Fibroblast of the conjunctiva (primary cell): ENCODE measurements around the gene DDX41.

Experiments
- DNase-seq: peaks from one replicate; pipeline ENCODE4 v3.0.0-alpha.2; 2010; ENCODE audit warnings: low read depth

DDX41 gene

DNA sequence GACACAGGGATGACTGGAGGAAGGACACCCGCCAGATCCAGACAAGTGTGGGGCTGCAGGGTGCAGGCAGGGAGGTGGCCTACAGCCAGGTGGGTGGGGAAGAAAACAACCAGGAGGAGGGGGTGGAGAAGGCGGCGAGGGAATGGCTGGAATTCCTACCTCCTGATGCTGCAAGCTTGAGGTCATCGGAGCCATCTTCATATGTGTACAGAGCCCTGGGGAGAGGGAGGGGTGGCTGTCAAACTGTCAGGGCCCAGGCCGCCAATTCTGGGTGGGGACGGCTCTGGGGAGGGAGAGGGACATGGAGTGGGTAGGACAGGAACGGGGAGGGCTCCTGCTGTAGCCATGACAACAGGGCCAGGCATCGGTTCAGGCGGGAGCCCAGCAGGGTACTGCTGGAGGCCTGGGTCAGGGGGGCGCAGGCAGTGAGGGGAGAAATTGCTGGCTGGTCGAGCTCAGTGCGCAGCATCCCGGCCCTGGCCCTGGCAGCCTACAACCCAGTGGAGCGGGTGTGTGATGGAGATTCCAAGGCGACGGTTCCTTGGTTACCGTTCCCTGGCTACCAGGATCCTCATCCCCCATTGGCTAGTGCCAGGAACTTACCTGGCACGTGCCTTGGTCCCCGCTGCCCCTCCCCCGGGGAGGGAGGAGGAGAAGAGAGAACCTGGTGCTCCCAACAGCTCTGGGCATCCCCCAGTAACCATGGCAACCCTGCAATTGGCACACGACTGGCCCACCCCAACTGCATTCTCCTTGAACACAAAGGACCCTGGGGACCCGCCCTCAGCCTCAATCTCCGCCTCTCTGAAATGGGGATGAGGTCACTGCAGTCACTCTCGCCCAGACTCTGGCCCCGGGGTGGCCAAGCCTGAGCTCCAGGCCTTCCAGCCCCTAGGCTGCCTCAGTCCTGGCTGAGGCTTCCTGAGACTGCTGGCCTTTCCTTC lies 47.8 kb downstream of the DDX41 start:
- DNase-seq, result no peak

GRCh38 chr5:177468329-177468684 lies 48.5 kb downstream of the DDX41 start:
- DNase-seq, result no peak

DNA sequence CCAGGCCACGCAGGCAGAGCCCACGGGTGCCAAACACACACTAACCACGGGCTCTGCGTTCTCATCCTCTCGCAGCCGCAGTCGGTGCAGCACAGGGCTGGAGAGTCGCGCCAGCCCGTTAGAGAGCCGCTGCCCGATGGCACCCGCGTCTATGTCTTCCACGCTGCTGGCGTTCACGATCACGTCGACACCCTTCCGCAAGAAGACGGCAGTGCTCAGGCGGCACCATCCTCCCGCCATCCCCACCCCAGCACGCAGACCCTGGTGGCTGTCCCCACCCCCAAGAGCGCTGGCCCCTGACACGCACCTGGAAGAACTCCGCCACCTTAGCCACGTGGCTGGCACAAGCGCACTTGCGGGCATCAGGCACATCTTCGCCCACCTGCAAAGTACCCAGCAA lies 49.3 kb downstream of the DDX41 start:
- DNase-seq, result no peak

DNA sequence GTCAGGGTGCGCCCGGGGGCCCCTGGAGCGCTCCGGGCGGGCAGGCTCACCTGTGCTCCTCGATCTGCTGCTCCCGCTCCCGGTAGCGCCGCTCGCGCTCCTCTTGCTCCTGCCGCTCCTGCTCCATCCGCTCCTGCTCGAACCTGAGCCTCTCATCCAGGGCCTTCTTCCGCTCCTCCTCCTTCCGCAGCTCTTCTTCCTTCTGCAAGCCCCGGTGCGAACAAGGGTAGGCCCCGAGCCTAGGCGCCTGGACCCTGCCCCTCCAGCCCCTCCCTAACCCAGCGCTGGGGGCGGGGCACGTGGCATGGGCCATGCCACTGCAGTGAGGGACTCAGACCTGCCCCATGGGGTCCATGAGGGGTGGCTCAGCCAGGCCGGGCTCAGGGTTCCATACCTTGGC lies 49.9 kb downstream of the DDX41 start:
- no peak for DNase-seq

DNA sequence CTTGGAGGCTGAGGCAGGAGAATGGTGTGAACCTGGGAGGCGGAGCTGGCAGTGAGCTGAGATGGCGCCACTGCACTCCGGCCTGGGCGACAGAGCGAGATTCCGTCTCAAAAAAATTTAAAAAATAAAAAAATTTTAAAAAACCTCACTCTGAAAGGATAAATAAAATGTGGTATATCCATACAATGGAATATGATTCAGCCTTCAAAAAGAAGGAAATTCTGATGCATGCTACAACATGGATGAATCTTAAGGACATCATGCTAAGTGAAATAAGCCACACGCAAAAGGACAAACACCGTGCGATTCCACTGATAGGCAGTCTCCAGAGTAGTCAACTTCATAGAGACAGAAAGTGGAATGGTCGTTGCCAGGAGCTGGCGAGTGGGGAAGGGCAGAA lies 51.7 kb downstream of the DDX41 start:
- no peak for DNase-seq

DNA sequence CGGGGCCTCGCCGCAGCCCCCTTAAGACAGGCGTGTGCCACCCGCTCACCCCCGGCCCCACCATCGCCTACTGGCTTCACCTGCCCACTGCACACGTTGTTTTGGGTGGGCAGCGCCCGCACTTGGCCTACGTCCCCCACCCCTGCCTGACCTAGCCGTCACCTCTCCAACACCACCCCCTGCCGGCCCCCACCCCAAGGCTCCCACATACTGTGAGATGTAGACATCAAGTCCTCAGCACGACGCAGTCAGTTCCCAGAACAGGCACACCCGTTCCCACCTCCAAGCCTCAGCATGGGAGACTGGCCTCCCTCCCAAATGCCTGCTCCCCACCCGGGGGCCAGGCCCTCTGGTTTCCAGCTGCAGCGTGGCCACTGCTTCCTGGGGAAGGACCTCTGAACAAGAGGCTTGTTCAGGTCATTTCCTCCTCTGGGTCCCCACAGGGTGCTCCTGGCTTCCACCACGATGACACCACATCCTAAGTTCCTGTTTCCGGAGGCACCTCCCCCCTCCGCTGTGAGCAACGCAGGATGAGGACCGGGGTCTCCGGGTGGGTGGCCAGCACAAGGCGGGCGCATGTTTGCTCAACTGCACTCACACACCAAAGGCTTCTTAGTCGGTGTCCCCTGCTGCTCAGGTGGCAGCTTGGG lies 54.6 kb downstream of the DDX41 start:
- no peak for DNase-seq
